Stimulated activated CD4-positive, alpha-beta T cell treated with anti-CD3 and anti-CD28 coated beads, Interleukin-2, amount 100 ng/mL, for 24 hours (primary cell): ENCODE results near the gene ATG7.
"Not testable (repeated sequence)": the region's sequence is repeated elsewhere in the genome, so short reads cannot be mapped to it uniquely, and the experiment has no call there.

Source experiments
- DNase-seq, 2 donors: peaks; one replicate each; pipeline ENCODE4 v3.0.0-alpha.2; 2020

Gene ATG7

DNA sequence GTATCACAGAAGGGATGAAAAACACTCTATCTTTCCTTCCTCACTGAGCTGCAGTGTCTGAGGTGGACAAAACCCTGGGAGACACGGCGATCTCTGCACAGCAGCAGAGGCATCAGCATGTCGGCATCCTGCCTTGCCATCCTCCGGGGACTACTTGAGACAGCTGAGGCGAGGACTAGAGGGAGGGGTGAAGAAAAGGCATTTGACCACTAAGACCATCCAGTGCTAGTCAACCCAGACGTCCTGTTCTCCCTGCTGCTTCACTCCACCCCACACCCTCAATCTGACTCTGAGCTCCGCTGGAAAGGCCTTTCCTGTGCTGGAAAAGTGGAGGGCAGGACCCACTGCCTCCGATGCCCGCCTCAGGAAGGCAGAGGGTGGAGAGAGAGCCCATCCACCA lies 304.3 kb downstream of the ATG7 start:
- no peak for DNase-seq

DNA sequence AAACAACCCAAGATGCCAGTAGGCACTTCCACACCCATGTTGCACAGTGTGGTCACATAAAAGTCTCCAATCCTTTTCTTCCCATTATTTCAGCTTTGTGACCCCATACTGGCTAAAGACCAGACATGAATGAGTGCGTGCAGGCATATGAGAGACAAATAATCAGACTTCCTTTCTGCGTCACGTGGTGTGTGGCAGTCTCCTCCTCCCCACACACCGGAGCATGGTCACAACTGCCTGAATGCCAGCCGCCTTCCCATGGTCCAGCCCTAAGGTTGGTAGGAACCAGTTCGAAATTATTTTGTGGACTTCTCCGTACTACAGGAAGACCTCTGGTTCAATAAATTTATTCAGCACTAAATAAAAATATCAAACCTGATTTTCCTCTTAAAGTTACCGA lies 306.0 kb downstream of the ATG7 start:
- no peak for DNase-seq

DNA sequence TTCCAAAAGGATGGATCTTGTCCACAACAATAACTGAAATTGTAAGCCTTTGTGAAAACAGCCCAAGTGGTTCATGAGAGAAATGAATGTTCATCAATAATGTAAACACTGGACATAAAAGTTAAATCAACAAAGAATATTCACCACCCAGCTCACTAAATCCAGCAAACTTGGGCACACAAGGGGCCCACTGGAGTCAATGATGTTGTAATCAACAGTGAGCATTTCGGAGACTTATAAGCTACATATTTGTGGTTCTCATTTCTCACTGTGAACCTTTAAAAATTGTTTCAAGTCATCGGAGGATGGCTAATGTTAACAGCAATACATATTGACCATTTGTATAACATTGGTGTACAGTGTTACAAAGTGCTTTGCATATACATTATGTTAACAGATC lies 308.4 kb downstream of the ATG7 start:
- no peak for DNase-seq

DNA sequence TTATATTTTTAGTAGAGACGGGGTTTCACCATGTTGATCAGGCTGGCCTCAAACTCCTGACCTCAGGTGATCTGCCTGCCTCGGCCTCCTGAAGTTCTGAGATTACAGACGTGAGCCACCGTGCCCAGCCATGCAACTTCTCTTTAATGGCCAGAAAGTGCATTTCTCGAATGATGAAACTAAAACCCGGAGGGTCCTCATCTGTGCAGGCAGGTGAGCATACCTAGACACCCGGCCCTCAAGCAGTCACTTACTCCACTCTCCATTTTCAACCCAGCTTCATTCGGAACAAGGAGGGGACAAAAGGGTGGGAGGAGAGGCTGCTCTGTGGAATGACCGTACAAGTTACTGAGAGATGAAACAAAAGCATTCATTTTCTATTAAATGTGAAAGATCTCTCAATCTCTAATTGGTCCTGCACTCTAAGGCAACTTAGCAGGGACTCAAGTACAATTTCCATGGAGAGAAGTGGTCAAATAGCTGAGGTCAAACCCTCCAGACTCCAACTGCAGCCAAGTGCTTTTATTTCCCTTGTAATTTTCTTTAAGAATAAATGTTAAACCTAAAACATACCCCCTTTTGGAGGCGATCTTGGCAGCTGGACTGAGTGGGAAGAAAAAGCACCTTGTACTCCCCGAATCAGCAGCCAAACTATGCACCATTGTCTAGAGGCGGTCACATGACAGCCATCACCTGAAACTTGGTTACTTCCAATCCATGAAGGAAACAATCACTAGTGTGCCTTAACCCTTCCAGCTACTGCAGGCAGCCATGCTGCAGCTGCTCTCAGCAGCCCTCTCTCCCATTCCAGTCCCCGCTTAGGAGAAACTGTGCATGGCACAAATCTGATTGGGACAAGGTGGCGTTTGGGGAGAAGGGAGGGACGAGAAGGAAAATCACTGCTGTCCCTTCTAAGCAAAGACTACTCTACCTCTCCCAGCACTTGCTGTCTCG lies 309.3 kb downstream of the ATG7 start:
- DNase-seq: no peak

DNA sequence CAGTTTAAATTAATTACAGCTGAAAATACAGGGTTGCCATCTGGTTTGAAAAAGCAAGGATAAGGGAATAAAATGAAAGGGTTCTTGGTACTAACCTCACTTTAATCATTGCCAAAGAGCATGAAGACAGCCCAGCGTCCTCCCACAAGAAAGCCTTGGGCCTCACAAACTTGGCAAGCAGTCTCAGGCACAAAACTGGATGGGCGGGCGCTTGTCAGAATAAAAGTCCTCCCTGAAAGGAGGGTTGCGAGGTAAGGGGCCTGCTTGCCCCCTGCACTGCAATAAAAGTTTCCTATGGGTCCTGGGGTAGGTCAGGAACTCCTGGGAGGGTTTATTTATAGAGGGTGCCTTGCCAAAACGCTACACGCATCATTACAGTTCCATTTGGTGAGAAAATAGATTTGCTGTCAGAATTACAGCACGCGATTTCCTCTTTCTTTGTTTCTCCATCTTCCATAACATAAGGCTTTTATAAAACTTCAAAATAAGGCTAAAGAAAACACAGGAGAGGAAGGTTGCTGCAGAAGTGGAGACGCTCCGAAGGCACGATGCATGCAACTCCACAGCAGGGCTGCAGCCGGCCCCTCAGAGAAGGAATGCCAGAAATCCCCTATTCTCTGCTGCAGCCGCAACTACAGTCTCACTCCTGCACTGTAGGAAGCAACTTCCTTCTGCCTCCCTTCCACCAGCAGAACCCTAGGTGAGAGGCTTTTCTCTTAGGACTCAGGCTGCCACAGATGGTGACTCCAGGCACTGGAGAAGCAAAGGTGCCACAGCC lies 310.2 kb downstream of the ATG7 start:
- no peak for DNase-seq

DNA sequence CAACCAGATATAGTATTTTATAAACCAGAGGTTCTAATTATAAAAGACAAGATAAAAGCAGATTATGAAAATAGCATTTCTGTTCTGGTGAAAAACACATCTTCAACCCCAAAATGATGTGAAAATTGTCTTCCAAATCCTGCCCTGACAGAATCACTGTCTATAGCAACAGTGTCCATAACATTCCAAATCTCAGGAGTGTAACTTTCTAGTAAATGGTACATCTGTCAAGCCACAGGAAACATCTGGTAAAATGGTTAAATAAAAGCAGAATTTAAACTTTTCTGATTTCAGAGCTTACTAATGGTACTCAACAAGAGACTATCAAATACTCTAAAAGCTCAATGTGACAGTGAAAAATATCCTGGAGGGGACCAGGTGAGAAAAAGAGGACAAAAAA lies 311.0 kb downstream of the ATG7 start:
- DNase-seq: no peak

DNA sequence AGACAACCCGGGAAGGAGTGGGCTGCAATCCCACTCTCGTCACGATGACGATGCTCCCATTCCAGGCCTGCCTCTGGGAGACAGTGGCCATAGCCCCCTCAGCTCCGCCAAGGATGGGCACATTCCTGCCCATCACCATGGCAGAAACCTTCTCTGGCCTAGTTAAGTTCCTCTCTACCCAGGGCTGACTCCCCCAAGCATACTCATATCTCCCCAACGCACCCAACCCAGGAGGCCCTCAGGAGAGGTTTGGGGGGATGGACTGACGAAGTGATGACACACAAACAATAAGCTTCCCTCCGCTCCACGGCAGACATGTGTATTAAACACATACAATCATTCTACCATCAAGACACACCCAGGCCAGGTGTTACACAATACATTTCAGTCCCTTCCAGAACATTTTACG lies 311.4 kb downstream of the ATG7 start:
- no peak for DNase-seq

DNA sequence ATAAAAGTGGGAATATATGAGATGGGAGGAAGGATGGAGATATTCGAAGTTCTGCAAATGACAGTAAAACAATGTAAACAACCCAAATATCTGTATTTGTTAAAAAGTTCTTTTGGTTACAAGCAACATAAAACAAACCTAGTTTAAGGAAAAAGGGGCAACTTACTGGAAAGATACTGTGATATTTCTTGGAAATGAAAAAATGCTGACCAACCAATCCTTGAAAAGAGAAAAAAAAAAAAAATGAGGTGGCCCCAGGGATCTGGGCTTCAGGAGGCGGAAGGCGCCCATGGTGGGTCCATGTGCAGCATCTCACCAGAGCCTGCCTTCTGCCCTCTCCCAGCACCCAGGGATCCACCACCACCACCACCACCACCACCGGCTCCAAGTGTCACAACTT lies 312.4 kb downstream of the ATG7 start:
- DNase-seq: no peak

DNA sequence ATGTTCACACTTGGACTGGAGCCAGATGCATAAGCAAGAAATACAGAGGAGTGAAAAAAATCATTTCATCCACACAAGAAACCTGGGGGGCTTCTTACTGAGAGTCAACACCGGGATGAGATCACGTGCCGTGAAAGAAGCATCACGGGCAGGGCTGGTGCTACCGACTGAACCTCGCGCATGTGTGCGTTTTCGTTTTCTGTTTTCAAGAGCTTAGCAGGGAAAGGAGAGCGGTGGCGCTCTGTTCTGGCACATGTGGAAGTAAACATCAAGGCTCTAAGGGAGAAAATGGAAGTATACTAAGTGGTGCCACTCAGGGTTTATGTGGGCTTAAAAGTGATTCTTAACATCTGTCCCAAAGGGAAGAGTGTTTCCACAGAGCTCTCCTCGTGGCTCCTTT lies 315.6 kb downstream of the ATG7 start:
- DNase-seq: no peak

DNA sequence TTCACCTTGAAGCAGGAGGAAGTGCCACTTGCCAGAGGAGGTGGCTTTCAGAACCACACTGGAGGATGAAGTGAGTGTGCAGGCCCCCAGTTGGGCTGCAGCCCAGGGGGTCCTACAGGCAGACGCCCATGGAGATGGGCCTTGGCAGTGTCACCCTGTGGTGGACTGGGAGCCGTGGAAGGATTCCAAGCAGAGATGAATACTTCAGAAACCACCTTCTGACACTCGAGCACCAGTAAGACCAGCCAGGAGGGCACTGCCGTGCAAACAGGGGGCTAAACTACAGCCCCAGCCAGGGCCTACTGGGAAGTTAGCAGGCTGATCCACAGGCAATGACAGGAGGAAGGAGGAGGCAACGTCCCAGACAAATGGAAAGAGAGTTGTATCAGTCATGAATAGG lies 316.1 kb downstream of the ATG7 start:
- no peak for DNase-seq

DNA sequence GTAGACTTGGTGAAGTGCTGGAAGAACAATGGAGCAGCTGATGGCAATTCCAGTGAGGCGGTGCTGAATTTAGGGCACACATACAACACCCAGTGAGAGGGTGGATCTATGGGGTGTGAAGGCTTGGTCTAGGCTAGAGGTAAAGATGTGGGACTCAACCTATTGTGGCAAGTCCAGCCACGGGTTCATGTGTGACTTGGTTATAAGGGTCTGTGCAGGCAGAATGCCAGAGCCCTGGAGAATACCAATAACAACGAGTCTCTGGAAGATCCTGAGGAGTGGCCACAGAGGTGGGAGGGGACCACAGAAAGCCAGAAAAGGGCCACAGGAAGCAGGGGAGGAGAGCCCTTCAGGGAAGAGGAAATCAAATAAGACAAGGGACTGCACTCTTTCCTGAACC lies 316.6 kb downstream of the ATG7 start:
- no peak for DNase-seq

DNA sequence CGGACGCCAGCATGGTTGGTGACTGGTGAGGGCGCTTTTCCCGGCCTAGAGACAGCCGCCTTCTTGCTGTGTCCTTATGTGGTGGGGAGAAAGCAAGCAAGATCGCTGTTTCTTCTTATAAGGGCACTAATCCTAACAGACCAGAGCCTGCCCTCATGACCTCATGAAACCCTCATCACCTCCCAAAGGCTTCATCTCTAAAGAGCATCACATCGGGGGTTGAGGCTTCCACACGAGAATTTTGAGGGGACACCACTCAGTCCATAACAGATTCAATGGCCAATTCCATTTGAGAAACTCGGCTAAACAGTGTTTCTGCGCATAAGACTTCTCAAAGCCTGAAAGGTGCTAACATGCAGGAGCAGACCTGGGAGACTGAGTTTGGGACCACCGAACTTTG lies 317.5 kb downstream of the ATG7 start:
- no peak for DNase-seq

DNA sequence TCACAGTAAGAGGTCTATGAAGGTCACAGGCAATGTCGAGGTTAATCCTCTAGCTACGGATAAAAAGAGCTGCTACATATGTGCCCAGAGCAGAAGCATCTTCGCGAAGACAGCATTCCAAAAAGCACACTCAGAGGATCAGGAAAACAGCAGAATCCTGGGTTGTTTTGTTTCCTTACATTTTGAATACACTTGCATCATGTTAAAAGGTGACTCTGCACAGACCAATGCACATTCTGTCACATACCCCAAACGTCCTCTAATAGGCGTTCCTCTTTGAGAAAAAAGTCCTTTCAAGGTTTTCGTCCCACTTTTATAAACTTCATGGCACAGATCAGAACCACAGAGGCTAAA lies 318.8 kb downstream of the ATG7 start:
- DNase-seq: no peak

DNA sequence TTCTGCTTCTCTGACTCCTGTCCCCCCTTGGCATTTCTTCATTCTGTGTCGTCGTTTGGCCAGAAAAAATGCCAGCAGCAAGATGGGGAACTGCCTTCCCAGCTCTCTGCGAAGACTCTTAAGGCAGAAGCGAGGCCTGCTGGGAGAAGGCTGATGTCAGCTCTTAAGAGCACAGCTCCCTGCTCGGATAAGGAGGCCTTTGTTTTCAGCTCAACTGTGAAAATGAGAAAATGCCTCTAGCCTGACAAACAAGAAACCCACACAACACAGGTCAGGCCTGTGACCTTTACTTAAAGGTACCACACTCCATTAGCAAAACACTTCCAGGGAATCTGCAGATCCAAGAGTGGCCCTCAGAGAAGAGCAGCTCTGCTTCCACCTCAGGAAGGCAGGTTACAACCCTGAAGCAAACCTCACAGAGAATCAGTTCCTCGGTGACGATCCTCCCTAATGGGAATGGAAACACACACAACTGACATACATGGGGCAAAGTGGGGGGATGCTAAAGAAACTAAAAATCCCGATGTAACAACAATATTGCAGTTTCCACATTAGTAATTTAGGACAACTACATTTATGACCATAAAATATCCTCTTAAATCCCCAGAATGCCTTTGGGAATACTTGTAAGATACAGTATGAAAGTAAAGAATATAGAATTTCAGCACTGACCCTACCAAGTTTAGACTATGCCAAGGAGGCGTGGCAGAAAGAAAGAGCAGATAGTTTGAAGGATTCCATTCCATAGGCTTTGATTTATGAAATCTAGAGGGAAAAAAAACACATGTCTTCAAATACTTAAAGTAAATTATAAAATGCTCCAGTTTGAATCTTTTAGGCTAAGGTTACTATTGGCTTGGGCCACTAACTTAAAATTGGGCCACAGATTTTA lies 319.4 kb downstream of the ATG7 start:
- DNase-seq: no peak

DNA sequence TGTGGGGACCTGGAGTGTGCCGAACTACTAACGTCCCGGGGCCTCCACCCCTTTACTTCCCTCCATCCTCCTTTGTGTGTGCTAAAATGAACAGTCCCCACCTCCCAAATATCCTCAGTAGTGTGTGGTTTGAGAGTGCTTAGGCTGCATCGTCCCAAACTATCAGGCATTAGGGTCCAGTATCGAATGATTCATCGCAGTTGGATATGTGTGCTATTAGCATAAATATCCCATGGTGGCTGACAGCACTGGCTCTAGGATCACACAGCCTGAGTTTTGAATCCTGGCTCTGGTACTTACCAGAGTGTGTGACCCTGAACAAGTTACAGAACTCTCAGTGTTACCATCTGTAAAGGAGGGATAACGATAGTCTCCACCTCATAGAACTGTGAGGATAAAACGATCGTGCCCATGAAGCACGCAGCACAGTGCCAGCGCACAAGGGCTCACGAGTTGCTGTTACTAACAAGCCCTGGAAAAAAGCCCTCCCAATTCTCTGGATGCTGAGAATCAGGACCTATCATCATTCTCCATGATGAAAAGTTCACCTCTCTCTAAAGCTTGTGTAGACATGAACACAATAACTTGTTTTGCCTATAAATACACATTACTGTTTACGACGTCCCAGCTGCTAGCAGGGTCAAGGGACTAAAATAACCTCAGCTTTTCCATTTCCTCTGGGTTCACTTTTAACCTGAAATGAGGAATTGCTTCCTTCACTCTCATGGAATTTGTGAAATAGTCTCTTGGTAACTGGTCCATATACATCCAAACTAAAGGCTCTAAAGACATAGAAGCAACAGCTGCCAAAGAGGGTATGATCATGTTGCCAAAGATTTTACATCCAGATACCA lies 320.5 kb downstream of the ATG7 start:
- no peak for DNase-seq

DNA sequence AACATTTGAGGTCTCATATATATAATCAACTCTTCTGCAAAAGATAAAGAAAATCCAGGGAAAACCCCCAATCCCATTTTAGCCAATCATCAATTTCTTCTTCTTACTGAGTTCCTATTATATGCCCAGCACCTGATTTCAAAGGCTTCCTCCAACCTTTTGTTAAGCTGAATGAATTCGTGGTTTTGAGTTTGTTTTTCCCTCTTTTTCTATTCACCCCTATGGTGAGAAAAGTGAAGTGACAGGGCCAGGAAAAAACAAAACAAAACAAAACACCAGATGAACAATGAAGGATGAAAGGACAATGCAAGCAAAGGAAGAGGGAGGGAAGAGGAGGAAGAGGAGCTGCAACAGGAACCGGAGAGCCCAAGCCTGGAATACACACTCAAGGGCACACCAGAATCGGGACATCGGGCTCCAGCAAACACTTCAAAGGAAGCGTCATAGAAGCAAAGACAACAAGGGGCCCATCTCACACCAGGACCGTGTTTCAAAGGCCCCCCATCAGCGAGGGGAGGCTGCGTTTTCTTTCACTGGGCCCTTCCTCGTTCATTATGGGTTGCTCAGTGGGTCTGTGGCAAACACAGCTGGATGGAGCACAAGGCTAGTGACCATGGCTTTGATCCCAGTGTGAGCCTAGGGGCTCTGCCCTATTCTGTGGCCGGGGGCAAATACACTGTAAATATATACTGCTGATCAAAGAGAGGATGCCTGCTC lies 321.3 kb downstream of the ATG7 start:
- DNase-seq: no peak

DNA sequence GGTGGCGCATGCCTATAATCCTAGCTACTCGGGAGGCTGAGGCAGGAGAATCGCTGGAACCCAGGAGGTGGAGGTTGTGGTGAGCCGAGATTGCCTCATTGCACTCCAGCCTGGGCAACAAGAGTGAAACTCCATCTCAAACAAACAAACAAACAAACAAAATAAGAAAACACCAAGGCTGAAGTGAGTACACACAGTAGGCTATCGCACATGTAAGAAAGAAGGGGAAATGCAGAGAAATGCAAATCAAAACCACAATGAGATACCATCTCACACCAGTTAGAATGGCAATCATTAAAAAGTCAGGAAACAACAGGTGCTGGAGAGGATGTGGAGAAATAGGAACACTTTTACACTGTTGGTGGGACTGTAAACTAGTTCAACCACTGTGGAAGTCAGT lies 322.8 kb downstream of the ATG7 start:
- not testable (repeated sequence) for DNase-seq

DNA sequence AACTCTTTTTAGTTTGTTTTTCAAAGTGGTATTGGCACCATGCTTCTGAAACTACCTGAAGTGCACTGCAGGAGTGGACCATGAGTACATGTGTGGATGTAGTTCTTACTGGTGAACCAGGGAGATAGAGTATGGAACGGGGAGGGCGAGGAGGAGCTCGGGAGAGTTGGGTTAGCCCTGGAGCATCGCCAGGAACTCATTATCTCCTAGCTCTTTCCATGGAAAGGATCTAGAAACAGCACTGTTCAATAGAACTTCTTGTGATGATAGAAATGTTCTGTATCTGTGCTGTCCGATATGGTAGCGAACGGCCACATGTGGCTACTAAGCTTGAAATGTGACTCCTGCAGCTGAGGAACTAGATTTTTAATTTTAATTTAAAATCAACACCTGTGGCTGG lies 324.2 kb downstream of the ATG7 start:
- no peak for DNase-seq

DNA sequence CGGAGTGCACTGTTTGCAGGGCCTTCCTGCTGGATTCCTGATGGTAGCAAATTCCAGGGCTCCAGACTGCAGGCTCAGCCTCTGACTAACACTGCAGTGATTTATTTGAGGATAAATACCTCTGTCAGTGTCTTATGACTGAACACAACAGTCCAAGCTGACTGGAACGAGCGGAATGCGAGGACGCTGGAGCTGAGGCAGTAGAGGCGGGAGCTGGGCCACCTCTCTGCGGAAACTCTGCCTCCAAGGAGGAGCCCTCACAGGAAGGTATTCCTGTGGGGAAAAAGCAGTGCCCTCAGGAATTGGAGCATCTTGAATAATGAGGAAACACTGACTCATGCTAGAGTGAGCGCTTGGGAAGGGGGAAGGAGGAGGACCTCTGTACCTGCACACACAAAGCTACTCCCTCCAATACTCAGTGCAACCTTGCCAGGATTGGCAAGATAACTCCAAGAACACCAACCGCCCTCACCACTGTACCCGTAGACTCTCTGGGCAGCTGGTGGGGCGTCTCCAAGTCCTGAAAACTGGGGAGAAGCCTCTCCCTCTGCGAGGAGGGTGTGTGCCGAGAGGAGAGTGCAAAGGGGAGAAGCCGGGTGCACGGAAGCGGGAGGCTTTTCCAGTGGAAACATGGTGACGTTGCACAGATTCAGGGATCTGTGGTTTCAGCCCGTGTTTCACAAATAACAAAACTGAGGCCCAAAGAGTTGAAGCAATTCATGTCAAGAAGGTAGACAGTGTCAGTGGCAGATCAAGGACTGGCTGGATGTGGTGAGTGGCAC lies 328.5 kb downstream of the ATG7 start:
- no peak for DNase-seq

DNA sequence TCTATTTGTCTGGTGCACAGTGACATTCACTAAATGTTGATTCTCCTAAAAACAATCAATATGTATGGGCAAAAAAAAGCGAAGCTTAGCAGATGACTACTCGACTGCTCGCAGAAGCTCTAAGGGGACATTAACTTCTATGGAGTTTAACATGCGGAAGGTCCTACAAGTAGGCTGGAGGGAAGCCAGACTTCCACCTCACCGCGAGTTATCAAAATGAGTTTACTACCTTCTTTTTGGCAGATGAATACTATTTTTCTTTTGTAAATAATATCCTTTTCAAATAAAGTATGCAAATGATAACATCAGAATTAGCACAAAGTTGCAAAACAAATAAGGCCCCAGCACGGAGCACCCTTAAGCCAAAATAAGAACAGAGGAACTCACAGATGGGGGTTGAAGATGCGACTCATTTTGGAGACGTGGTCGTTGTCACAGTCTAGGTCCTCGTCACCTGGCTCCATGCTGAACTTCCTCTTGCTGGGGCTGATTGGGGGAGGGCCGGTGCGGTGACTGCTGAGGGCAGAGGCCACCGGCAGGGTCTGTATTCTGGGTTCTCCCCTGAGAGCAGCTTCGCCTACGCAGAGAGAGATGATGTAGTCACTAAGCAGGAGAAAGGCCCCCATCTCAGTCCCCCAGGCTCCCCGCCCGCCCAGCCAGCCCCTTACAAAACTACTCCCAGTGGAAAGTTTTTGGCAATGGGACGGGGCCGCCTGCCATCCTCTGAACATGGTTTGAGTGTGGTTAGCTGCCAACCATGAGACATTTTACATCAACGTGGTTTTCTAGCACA lies 329.4 kb downstream of the ATG7 start:
- peak in 1 of 2 donors; percentile 23 for DNase-seq
